SKM-1 treated with dmso at 0.1 percent for 144 hours (cell line): ENCODE results near the gene FOXD4.
"Not testable (repeated sequence)": the region's sequence is repeated elsewhere in the genome, so short reads cannot be mapped to it uniquely, and the experiment has no call there.

Source experiments
- DNase-seq: peaks from one replicate; lab custom pipeline; 2025; ENCODE audit not compliant: unreplicated experiment; lab: John Stamatoyannopoulos, UW

The FOXD4 gene

GRCh38 chr9:117995-118467 lies at the start of gene FOXD4:
Gene FOXD4 (minus strand): TSS chr9:118417. CDS start chr9:118119, 298 bp downstream.
- DNase-seq: not testable (repeated sequence)

- DNase-seq: not testable (repeated sequence)
These were observed 41.7 kb upstream of the FOXD4 start for GRCh38 chr9:159871-160270.

- DNase-seq: not testable (repeated sequence)
These were observed 33.0 kb upstream of the FOXD4 start for GRCh38 chr9:151173-151572.

- DNase-seq: not testable (repeated sequence)
These were observed 21.7 kb upstream of the FOXD4 start for GRCh38 chr9:139880-140279.

GRCh38 chr9:117144-117994 lies 848 bp downstream of the FOXD4 start:
- DNase-seq: not testable (repeated sequence)

GRCh38 chr9:116239-117077 lies 1.8 kb downstream of the FOXD4 start:
- DNase-seq: not testable (repeated sequence)

- DNase-seq: not testable (repeated sequence)
These were observed 3.1 kb downstream of the FOXD4 start for GRCh38 chr9:115118-115451.

- DNase-seq: not testable (repeated sequence)
These were observed 3.7 kb downstream of the FOXD4 start for GRCh38 chr9:114267-115117.

- DNase-seq: not testable (repeated sequence)
These were observed 4.5 kb downstream of the FOXD4 start for GRCh38 chr9:113468-114266.

GRCh38 chr9:112589-113467 lies 5.4 kb downstream of the FOXD4 start:
- DNase-seq: not testable (repeated sequence)

- DNase-seq: not testable (repeated sequence)
These were observed 7.5 kb downstream of the FOXD4 start for GRCh38 chr9:110672-111071.

- DNase-seq: not testable (repeated sequence)
These were observed 8.7 kb downstream of the FOXD4 start for GRCh38 chr9:109540-109939.

GRCh38 chr9:108742-109495 lies 9.3 kb downstream of the FOXD4 start:
- not testable (repeated sequence) for DNase-seq

- not testable (repeated sequence) for DNase-seq
These were observed 12.2 kb downstream of the FOXD4 start for GRCh38 chr9:105991-106390.

GRCh38 chr9:100430-100829 lies 17.8 kb downstream of the FOXD4 start:
- not testable (repeated sequence) for DNase-seq

- DNase-seq: not testable (repeated sequence)
These were observed 18.4 kb downstream of the FOXD4 start for GRCh38 chr9:99867-100266.

- DNase-seq: not testable (repeated sequence)
These were observed 19.4 kb downstream of the FOXD4 start for GRCh38 chr9:98775-99174.

GRCh38 chr9:94992-95391 lies 23.2 kb downstream of the FOXD4 start:
- DNase-seq: not testable (repeated sequence)
